Stimulated activated CD4-positive, alpha-beta T cell treated with anti-CD3 and anti-CD28 coated beads, TNF-alpha, amount 100 ng/mL, for 24 hours (primary cell): Measurements from ENCODE around the gene MSH3.

Experiments
- DNase-seq, 3 experiments: peaks; one replicate each; pipeline ENCODE4 v3.0.0-alpha.2; 2020; ENCODE audit warnings: low read depth in 3 of 3

Gene MSH3

DNA sequence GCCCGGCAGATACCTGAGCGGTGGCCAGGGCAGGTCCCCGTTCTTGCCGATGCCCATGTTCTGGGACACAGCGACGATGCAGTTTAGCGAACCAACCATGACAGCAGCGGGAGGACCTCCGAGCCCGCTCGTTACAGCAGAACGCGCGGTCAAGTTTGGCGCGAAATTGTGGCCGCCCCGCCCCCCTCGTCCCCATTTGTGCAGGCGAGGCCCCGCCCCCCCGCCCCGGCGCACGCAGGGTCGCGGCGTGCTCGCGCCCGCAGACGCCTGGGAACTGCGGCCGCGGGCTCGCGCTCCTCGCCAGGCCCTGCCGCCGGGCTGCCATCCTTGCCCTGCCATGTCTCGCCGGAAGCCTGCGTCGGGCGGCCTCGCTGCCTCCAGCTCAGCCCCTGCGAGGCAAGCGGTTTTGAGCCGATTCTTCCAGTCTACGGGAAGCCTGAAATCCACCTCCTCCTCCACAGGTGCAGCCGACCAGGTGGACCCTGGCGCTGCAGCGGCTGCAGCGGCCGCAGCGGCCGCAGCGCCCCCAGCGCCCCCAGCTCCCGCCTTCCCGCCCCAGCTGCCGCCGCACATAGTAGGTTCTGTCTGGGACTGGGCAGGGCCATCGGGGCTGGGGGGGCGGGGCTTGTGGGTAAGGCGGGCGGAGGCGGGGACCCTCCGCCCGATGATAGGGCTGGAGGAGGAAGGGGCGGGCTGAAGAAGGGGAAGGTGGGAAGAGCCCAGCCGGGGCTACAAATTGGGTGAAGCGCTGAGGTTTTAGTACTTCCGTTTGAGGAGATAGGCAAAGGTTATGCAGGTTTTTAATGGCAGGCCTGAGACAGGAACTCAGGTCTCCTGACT lies at the start of gene MSH3, which contains the start of gene DHFR:
MSH3 (plus strand) TSS at position 262 of the 840 bp plus-strand sequence; CDS start at position 338, 76 bp downstream.
DHFR (minus strand) TSS at position 593 of the 840 bp plus-strand sequence; CDS start at position 99, 494 bp downstream.
- DNase-seq, result peak; percentile 75 to 91 (median 80)

DNA sequence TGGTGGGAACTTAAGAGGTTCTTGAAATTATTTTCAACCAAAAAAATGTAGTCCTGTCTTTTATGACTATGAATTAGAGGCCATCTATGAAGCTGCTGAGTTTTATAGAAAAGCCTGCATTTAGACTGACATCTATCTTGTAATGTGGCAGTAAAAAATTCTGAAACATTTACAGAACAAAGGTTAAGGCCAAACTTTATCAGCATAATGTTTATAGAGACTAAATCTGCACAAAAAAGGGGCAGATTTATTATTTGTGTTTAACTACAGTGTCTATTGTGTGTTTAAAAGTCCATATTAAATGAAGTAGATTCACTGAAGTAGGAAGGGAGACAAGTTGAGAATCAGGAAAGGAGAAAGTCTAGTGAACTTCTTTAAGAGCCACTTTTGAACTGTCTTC lies 47.1 kb upstream of the MSH3 start:
- DNase-seq, result no peak

DNA sequence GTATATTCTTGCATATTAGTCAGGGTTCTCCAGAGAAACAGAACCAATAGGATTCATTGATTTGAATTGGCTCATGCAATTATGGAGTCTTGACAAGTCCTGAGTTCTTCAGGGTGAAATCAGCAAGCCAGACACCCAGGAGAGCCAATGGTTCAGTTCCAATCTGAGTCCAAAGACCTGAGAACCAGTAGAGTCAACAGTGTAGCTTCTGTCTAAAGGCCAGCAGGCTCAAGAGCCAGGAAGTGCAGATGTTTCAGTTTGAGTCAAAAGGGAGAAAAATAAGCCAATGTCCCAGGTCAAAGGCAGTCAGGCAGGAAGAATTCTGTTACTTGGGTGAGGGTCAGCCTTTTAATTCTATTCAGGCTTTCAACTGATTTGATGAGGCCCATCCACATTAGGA lies 46.6 kb upstream of the MSH3 start:
- no peak for DNase-seq

DNA sequence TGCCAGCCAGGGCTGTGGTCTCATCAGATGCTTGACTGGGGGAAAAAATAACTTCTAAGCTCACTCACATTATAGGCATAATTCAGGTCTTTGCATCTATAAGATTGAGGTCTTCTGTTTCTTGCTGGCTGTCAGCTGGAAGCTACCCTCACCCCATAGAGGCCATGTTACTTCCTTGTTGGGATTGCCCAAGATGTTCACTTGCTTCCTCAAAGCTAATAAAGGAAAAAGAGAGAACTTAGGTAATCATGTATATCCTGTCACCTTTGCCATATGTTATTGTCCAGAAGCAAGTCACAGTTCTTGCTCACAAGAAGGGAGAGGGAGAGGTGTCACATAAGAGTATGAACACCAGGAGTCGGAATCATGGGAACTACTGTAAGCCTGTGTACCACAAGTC lies 45.7 kb upstream of the MSH3 start:
- no peak for DNase-seq

DNA sequence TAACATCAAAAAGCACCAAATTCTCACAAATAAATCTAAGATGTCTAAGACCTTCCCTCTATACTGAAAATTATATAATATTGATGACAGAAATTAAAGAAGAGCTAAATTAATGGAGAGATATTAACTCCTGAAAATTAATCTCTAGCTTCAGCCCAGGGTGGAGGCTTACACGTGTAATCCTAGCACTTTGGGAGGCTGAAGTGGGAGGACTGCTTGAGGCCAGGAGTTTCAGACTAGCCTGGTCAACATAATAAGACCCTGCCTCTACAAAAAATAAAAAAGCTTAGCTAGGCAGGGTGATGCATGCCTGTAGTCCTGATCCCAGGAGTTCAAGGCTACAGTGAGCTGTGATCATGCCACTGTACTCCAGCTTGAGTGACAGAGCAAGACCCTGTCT lies 44.8 kb upstream of the MSH3 start:
- no peak for DNase-seq

DNA sequence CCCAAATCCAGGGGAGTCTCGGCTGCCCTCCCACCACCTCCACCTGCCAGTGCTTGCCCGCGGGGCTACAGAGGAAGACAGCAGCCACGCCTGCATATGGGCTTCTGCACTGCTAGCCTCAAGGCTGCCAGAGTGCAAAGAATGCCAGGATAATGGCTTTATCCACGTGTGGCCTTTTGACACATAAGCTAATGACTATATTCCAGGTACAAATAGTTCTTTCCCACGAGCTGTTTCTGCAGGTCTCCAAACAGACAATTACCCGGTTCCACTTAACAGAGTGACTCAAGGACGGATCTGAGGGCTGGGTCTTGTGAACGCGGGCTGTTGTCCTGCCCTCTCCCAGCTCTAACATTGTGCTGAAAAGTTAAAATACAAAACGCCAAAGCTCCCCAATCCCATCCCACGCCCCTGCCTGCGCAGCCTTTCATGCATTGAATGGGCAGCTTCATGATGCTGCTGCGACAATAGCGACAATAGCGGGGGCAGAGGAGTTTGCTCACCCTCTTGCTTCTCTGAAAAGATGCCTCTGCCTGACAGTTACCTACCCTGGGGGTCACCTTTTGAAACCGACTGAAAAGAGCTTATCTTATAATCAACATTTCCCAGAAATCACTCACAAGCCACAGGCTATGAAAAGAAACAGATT lies 39.1 kb upstream of the MSH3 start:
- DNase-seq, result no peak

DNA sequence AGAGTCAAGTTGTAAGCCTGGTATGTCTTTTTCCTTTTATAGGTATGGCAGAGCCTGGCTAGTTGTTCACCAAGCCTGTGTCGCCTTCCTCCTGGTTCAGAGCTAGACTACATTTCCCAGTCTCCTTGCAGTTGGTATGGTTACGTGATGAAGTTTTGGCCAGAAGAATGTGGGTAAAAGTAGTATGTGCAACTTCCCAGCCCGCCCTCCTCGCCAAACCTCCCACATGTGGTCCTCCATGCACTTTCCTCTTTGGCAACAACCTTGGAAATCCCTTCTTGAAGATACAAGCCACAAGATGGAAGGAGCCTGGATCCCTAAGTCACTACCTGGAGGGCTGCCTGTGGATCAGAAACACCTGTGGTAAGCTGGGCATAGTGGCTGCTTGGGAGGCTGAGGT lies 36.0 kb upstream of the MSH3 start:
- no peak for DNase-seq

DNA sequence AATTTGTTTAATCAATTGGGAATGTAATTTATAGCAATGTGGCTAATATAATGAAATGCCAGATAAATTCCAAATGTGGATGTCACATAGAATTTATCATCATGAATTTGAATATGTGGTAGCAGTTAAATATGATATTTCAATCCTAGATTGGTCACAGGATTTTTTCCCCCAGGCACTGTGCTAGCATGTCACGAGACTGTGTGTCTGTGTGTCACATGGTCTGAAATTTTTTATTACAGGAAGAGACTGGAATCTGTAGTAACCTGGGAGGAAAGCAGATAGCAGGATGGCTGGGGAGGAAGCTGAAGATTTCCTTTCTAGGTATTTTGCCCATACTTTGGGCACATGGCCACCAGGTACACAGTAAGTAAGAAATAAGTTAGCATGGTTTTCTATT lies 35.4 kb upstream of the MSH3 start:
- no peak for DNase-seq

DNA sequence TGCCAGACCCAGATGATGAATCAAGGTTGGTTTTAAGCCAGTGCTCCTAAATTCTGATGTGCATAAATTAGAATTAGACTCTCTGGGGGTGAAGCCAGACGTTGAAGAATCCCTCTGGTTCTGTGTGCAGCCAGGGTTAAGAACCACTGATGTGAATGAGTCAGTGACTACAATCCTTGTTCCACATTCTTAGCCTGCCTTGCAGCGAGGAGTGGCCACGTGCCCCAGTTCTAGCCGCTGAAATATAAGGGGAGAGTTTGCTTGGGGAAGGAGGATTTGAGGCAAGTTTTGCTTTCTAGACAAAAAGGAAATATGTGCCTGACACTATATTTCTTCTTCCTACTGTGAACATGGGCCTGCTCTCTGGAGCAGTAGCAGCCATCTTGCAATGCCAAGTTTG lies 34.2 kb upstream of the MSH3 start:
- no peak for DNase-seq

DNA sequence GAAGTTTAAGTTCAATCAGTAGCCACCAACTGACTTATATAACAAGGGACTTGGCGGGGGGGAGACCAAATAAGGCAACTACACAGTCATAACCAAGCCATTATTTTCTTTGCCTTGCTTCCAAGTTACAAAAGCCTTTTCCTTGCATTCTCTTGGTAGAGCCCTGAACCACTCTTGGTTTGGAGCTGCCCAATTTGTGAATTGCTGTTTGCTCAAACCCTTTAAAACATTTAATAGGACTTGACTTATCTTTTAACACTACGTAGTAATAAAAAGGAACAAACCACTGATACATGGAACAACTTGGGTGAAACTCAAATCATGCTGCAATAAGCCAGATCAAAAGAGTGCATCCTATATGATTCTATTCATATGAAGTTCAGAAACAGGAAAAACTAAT lies 31.7 kb upstream of the MSH3 start:
- DNase-seq, result no peak

DNA sequence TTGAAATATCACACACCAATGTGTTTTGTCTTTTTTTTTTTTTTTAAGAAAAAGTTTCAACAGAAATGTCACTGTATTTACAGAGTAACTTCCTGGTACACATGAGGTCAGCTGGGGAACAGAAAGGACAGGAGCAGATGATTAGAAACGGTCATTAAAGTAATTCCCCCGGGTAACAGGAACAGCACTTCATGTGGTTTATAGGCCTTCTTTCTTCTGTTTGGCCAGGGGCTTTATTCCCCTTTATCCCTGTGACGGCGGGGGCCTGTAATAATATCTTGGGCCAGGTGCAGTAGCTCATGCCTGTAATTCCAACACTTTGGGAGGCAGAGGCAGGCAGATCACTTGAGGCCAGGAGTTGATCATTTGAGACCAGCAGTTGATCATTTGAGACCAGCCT lies 30.5 kb upstream of the MSH3 start:
- DNase-seq, result no peak

DNA sequence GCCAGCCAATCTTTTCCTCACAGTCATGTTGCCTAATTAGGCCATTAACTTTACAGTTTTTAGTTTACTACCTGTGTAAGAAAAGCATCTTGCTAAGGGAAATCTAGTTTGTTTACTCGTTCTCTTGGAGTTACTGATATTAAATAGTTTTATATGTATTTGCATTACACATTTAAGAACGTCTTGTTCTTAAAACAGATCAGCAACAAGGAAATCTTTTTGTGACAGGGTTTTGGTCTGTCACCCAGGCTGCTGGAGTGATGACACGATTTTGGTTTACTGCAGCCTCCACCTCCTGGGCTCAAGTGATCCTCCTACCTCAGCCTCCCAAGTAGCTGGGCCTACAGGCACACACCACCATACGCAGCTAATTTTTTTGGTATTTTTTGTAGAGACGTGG lies 29.2 kb upstream of the MSH3 start:
- no peak for DNase-seq

DNA sequence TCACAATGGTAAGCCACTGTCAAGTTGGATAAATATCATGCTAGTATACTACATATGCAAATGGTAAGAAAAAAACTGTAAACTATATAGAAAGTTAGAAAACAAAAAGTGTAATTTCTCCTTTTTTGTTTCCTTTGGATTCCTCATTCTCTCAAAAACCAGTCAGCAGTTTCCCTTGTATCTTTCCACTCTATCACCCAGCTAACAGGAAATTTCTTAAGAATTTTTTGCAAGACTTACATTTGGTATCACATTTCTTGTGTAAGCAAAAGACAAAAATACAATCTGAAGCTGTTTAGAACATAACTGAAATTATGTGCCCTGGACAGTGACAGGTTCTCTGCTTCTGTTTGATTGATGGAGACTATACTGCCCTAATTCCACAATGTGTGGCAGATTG lies 25.2 kb upstream of the MSH3 start:
- no peak for DNase-seq

DNA sequence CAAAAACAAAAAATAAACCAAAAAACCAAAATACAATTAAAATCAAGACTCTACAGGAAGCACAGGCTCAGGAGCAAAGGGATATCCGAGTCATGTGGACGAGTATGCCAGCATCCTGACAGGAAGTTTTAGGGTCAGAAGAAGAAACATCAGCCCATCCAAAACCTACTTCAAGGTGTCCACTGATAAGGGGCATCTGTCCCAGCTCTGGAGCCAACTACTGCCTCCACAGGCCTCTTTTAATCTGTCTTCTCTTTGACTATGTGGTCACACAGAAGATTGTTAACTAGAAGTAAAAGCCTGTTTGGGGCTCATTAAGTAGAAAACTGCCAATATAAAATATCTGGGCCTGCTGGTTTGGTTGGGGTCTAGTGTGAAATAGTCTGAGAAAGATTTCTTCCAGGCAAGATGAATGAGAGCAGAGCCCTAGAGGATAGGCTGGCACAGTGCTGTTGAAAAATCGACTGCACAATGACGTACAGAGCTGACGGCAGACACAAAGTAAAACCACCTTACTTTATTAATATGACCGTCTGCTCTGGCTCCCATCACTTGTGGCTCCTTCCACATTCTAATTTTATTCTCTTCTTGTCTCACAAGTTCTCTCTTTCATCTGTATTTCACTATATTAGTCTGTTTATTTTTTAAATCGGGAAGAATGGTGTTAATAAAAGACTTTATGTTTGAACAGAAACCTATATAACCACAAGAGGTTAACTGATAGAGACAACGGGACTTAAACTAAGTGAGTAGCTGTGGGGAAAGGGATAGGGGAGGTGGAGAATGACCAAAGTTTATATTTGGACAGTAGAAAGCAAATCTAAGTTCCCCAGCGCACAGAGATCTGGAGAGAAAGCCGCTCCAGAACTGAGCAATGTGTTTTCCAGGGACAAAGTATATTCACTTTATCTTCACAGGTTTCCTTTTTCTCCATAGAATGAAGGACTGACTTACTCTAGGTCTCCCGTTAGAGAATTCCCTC lies 22.9 kb upstream of the MSH3 start:
- no peak for DNase-seq

DNA sequence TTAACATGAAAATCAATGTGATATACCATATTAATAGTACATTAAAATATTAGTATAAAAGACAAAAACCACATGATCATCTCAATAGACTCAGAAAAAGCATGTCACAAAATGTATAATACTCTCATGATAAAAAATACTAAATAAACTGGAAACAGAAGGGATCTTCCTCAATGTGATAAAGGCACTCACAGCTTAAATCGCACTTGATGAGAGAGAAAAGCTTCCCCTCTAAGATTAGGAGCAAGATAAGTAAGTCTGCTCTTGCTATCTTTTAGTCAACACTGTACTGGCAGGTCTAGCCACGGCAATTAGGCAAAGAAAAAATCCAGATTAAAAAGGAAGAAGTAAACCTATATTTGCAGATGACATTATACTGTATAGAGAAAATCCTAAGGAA lies 21.8 kb upstream of the MSH3 start:
- DNase-seq, result no peak

DNA sequence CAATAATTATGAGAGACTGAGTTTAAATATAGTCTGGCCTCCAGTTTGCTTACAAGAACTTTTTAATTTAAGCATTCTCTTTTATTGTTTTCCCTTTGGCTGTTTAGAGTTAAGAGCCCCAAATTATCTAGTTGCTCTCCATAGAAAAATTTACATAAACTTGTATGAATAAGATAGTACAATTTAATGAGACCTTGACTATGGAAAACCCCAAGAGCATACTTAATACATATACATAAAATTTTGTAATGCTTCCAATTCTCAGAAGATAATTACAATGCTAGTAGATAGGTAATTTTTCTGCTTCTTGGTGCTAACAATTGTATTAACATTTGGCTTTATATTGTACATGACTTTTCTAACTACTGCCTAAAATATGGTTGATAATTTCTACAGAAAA lies 20.3 kb upstream of the MSH3 start:
- no peak for DNase-seq

DNA sequence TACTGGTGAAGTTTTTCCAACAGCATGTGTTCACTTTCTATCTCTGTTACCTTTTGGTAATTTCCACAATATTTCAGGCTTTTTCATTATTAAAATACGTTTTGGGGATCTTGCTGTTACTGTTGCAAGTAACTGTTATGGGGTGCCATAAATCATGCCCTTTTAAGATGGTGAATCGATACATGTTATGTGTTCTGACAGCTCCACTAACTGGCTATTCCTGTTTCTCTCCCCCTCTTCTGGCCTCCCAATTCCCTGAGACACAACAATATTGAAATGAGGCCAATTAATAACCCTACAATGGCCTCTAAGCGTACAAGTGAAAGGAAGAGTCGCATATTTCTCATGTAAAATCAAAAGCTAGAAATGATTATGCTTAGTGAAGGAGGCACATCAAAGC lies 13.1 kb upstream of the MSH3 start:
- no peak for DNase-seq

DNA sequence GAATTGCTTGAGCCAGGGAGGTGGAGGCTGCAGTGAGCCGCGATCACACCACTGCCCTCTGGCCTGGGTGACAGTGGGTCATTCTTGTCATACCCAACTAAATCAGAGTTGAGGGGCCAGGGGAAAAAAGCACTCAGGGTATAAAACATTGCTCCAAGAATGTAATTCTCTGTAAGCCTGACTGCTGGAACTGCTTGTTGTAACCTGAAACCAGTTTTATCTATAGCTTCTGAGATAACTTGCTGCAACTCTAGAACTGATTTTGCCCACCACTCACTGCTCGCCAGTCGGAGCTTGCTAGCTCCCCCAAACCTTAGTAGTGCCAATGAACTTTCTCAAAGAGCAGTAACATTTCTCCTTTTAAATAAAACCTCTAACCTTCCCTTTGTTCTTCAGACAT lies 9.6 kb upstream of the MSH3 start:
- no peak for DNase-seq

DNA sequence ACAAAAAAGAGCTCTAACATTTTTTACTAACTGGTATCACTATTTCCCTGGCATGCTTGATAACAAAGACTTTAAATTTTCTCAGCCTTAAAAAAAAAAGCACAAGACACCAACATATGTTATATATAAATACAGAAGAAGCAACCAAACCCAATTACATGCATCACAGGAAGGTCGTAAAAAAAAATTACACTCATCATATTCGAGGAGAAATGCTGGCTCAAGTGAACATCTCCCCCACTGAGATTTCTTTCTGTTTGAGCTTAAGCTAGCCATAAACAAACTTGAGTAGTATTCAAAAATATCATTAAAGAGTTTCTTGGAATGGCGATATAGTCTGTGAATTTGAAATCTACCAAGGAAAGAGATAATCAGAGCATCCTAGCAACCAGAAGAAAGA lies 7.5 kb upstream of the MSH3 start:
- DNase-seq, result no peak

DNA sequence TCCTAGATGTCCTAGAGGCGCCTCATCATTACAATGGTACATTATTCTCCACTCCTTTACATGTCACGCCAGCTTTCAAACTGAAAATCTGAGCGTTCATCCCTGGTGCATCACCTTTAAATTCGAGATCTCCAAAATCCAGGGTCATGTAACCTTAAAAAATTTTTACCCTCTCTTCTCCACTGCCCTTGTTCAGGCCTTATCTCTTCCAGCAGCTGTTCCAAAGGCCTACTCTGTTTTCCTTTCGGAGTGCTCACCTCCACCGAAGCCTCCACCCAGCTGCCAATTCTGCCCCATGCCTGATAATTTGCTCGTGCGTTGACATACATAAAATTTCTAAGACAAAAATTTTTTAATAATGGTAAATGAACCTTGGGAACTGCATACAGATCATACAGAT lies 950 bp upstream of the MSH3 start:
- no peak for DNase-seq

DNA sequence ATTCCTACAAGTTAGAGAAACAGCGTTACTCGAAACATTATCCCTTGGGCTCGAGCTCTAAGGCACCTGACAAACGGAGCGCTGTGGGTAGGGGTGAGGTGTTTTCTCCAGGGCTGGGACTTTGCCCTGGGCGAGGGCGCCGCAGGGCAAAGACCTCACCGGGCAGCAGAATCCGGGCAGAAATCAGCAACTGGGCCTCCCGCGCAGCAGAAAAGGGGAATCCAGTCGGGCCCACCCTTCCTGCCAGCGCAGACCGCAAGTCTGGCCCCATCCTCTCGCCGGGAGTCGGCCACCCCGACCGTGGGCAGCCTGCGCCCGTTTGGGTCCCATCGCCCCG lies 430 bp upstream of the MSH3 start:
- peak in 1 of 3 experiments; percentile 43 for DNase-seq

DNA sequence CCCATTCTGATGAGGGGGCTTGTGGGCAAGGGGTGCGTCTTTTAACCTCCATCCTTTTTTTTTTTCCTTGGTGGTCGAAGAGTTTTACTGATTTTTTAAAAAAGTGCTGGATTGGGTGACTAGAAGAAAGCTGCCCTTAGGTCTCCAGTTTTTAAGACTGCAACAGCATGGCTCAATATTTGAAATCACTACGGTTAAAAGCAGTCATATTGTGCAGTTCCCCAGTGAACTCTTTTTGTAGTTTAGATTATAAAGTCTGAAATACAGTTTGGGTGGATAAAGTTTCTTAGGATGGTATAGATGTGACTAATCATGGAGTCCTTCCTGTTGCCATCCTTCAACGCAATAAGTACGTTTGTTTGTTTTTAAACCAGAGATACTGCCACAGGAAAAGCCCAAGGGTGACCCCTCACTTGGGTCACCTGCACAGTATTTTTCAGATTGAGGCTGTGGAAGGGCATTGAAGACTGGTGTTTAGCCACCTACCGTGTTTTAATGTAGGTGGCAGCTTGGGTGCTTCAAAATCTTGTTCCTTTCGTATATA lies 851 bp downstream of the MSH3 start:
- no peak for DNase-seq
